GM12891 (cell line): ENCODE results near the gene ACTL8.

Experiments used
- POLR2AphosphoS5 ChIP-seq: IDR thresholded peaks from 2 replicates; pipeline ENCODE4 v1.6.1; 2011; ENCODE audit warnings: low read depth, low read length, control low read depth
- TAF1 ChIP-seq: IDR thresholded peaks from 2 replicates; pipeline ENCODE4 v1.6.1; 2011; ENCODE audit warnings: low read depth, low read length, control low read depth

- TF ChIP-seq TAF1 (no peak), POLR2AphosphoS5 (no peak)
Measured at GRCh38 chr1:17870679-17871078, 115.5 kb downstream of the ACTL8 start.
